OCI-LY1 (cell line): ENCODE data around the gene FA2H.

Source experiments
- H2AFZ ChIP-seq: fragments of 200-600 bp; sonication (generic), shearing (Covaris generic); 2 replicates; pipeline ENCODE4 v1.6.0; 2014; ENCODE audit warnings: antibody characterized with exemption, mild to moderate bottlenecking, low read length
- H3F3A ChIP-seq: fragments of 200-600 bp; sonication (generic), shearing (Covaris generic); 2 replicates; pipeline ENCODE4 v1.6.0; 2014; ENCODE audit warnings: mild to moderate bottlenecking, antibody characterized with exemption, low read length, moderate library complexity; ENCODE audit not compliant: insufficient read depth
- H3K27ac ChIP-seq: fragments of 200-600 bp; sonication (generic); 2 replicates; pipeline ENCODE4 v1.5.1; 2014; ENCODE audit warnings: low read length, mixed run types, mild to moderate bottlenecking, low read depth; ENCODE audit not compliant: poor library complexity, severe bottlenecking
- H3K27me3 ChIP-seq: fragments of 200-600 bp; sonication (generic); 2 replicates; pipeline ENCODE4 v1.6.0; 2014; ENCODE audit warnings: antibody characterized with exemption, mild to moderate bottlenecking, low read length, moderate library complexity; ENCODE audit not compliant: insufficient read depth
- H3K36me3 ChIP-seq: fragments of 200-600 bp; sonication (generic); 2 replicates; pipeline ENCODE4 v1.6.1; 2014; ENCODE audit warnings: mild to moderate bottlenecking, antibody characterized with exemption, low read length, moderate library complexity, mixed read lengths; ENCODE audit not compliant: insufficient read depth
- H3K4me1 ChIP-seq: fragments of 200-600 bp; sonication (generic); 2 replicates; pipeline ENCODE4 v1.5.1; 2014; ENCODE audit warnings: mild to moderate bottlenecking, low read length, moderate library complexity; ENCODE audit not compliant: insufficient read depth, severe bottlenecking
- H3K4me2 ChIP-seq: fragments of 200-600 bp; sonication (generic), shearing (Covaris generic); 2 replicates; pipeline ENCODE4 v1.6.1; 2014; ENCODE audit warnings: low read length
- H3K4me3 ChIP-seq: fragments of 200-600 bp; sonication (generic); 2 replicates; pipeline ENCODE4 v1.5.1; 2014; ENCODE audit warnings: low read length, low read depth, mild to moderate bottlenecking, mixed read lengths; ENCODE audit not compliant: poor library complexity, severe bottlenecking
- H3K79me2 ChIP-seq: fragments of 200-600 bp; shearing (Covaris generic); 2 replicates; pipeline ENCODE4 v1.6.1; 2016; ENCODE audit warnings: mixed run types, low read length, mixed read lengths; ENCODE audit not compliant: insufficient read depth
- H3K9ac ChIP-seq: fragments of 200-600 bp; sonication (generic), shearing (Covaris generic); 2 replicates; pipeline ENCODE4 v1.6.1; 2014; ENCODE audit warnings: mild to moderate bottlenecking, low read length, mixed read lengths
- H3K9me2 ChIP-seq: fragments of 200-600 bp; sonication (generic), shearing (Covaris generic); 2 replicates; pipeline ENCODE4 v1.6.1; 2014; ENCODE audit warnings: low read depth, mild to moderate bottlenecking, low read length, mixed read lengths
- H3K9me3 ChIP-seq: fragments of 200-600 bp; shearing (Covaris generic); 2 replicates; pipeline ENCODE4 v1.6.1; 2014; ENCODE audit warnings: low read length, mixed read lengths
- H4K20me1 ChIP-seq: fragments of 200-600 bp; sonication (generic), shearing (Covaris generic); 2 replicates; pipeline ENCODE4 v1.6.0; 2016; ENCODE audit warnings: mild to moderate bottlenecking, low read length; ENCODE audit not compliant: insufficient read depth
- CTCF ChIP-seq: fragments of 200-600 bp; sonication (generic), shearing (Covaris generic); IDR thresholded peaks from 2 replicates; pipeline ENCODE4 v1.5.1; 2017; ENCODE audit warnings: mild to moderate bottlenecking, antibody characterized with exemption, low read length, moderate library complexity, mixed read lengths
- EZH2 ChIP-seq: fragments of 200-600 bp; sonication (generic), shearing (Covaris generic); IDR thresholded peaks from 2 replicates; pipeline ENCODE4 v1.8.0; 2017; ENCODE audit warnings: borderline replicate concordance, mixed run types, mild to moderate bottlenecking, antibody characterized with exemption, low read length, moderate library complexity, mixed read lengths

FA2H gene

GRCh38 chr16:74745926-74746325 is 28.7 kb downstream of the FA2H start:
- Histone ChIP-seq H4K20me1 (no peaks in the 10 kb centered on the region), H2AFZ (no peak overlapping the region), H3K27me3 (no peaks in the 10 kb centered on the region; the same call in 1 of the 2 replicates), H3K79me2 (no peaks in the 10 kb centered on the region), H3K4me1 (no peaks in the 10 kb centered on the region), H3K9me3 (no peaks in the 10 kb centered on the region), H3K36me3 (no peaks in the 10 kb centered on the region), H3K9ac (no peak overlapping the region), H3K27ac (no peak overlapping the region), H3K4me2 (no peak overlapping the region), H3K9me2 (no peaks in the 10 kb centered on the region), H3F3A (no peaks in the 10 kb centered on the region), H3K4me3 (no peak overlapping the region)
- no peak for TF ChIP-seq EZH2
- TF ChIP-seq CTCF = no peak

DNA sequence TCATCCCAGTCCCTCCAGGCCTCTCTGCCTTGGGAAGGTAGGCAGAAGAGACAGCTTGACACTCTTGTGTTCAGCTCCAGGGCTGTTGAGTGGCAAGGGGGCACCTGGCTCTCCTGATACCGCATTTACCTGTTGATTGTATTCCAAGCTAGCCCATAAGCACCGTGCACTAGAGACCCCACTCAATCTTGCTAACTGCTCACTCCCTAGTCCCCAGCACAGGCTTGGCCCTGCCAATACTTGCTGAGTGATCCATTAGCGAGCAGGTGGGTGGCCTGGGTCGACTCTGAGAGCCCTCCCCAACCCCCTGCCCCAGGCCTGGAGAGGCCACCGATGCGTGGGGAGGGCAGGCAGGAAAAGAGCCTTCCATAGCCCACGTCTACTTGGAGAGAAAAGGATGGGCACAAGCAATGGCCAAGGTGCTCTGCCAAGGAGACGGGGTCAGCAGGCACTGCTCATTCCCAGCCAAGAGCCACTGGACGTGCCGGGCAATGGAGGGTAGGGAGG is 29.5 kb downstream of the FA2H start:
- no peaks in the 10 kb centered on the region for H3K36me3 ChIP-seq
- no peaks in the 10 kb centered on the region for H4K20me1 ChIP-seq
- no peaks in the 10 kb centered on the region for H3K79me2 ChIP-seq
- no peaks in the 10 kb centered on the region for H3F3A ChIP-seq
- no peak overlapping the region for H3K27ac ChIP-seq
- H3K27me3 ChIP-seq = no peaks in the 10 kb centered on the region; the same call in 1 of the 2 replicates
- H3K9ac ChIP-seq = no peak overlapping the region
- TF ChIP-seq CTCF = no peak
- TF ChIP-seq EZH2 = no peak
- no peak overlapping the region for H3K4me3 ChIP-seq
- H3K9me2 ChIP-seq = no peaks in the 10 kb centered on the region
- H2AFZ ChIP-seq = no peak overlapping the region
- H3K4me1 ChIP-seq = no peaks in the 10 kb centered on the region
- no peak overlapping the region for H3K4me2 ChIP-seq
- no peaks in the 10 kb centered on the region for H3K9me3 ChIP-seq

- no peak overlapping the region for H2AFZ ChIP-seq
- H3K9me3 ChIP-seq = no peaks in the 10 kb centered on the region
- H3K79me2 ChIP-seq = no peaks in the 10 kb centered on the region
- H3F3A ChIP-seq = no peaks in the 10 kb centered on the region
- H3K4me3 ChIP-seq = no peak overlapping the region
- H3K27me3 ChIP-seq = no peaks in the 10 kb centered on the region; the same call in 1 of the 2 replicates
- H3K27ac ChIP-seq = no peak overlapping the region
- no peaks in the 10 kb centered on the region for H3K4me1 ChIP-seq
- no peaks in the 10 kb centered on the region for H3K9me2 ChIP-seq
- H4K20me1 ChIP-seq = no peaks in the 10 kb centered on the region
- H3K4me2 ChIP-seq = no peak overlapping the region
- H3K36me3 ChIP-seq = no peaks in the 10 kb centered on the region
- H3K9ac ChIP-seq = no peak overlapping the region
- TF ChIP-seq CTCF (no peak), EZH2 (no peak)
These were observed 30.1 kb downstream of the FA2H start for GRCh38 chr16:74744566-74744965.
